ENCODE data around the gene GSDME. TPM values are rescaled to one million over a fixed set of nuclear protein-coding genes. Genes with fewer than 3 reads are reported as not detected.

GSDME gene
- polyA plus RNA-seq, 10 donors = 5.4 to 18.6 (median 8.4) TPM

- DNase-seq = no peak
Observed at GRCh38 chr7:24705461-24705954, 51.8 kb downstream of the GSDME start.

- DNase-seq = peak in 1 of 3 donors; percentile 50
Observed at GRCh38 chr7:24704311-24704710, 53.0 kb downstream of the GSDME start.

- peak in 1 of 3 donors; percentile 29 for DNase-seq
Observed at GRCh38 chr7:24703296-24703695, 54.0 kb downstream of the GSDME start.

DNA sequence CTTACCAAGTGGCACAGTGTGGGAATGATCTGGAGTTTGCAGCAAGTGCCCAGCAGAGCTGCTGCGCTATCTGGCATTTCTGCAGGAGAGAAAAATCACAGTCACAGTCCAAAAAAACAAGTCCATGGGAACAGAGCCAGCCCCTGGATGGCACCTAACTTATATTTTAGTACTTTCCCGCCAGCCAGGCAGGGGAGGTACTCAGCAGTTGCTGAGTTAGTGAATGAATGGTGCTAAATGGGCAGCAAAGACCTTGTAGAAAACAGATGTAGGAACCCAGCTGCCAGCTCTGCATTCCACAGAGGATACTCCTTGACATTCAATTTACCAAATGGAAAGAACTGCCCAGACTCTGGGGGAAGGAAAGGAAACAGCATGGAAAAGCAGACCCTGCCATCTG is 54.5 kb downstream of the GSDME start:
- DNase-seq = peak in 2 of 3 donors; percentile 44 to 71

DNA sequence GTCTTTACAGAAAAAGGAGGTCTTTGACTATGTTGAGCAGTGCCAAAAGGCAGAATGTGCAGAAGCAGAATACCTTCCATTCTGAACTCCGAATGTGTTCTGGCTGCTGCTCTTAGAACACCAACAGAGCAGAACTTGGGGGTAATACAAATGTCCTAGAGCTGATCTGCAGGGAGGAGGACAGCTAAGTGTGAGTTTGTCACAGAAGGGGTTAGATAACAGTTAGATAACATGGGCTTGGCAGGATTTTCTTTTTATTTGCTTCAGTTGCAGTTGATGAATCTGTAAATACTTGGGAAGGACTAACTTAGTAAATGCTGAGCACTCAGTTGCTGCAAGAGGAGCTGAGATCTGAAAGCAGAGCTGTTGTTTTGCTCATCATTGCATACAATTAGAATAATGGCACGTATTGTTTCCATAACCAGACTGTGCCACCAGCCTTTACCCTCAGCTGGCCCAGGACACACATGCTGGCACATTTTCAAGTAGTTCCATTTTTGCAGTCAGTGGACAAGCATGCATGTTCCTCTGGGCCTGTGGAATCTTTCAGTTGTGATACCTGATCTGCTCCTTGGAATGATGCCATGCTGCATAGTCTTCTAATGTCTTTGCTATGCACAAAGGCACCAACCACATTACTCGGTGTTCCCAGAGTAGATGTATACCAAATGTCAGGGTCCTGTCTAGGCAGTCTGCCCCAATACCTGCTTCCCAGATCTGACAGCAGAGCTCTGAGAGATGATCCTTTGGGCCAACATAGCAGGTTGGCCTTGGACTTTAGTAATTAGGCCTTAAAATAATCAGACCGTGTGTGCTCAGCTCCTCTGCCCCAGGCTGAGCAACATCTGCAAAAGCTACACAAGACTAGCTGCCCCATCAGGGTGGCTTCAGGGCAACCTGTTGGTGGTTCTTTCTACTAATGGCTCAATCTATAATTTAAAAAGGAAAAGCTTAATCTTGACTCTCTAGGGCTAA is 55.7 kb downstream of the GSDME start:
- peak; percentile 73 to 90 (median 82) for DNase-seq

DNA sequence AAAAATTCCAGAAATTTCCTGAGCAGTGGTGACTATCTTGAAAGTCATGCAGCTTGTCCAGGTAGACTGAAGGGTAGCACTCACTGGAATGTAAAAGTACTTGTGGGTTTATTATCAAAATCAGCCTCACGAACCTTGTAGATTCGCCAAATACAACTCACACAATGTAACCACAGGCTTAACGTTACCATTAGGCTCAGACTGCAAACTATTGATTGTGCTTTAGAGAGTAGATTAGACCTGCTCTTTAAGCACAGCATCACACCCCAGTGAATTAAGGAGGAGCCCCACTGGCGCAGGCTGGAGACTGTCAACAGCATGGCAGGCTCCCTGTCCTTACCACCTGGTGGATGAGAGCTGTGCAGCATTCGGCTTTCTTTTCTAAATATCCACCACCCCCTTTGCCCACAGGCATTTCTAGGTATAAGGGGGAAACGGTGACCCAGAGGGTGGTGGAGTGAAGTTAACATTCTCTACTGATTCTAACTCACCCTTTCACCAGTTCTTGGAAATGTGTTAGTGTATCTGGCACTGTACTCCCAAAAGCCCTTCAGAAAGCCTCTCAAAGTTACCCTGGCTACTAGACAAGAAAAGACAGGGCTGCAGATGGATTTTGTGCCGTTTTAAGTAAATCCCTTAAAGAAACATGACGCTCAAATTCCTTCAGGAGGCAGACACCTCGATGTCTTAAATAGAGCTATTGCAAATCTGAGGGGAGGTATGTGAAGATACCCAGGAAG is 56.6 kb downstream of the GSDME start:
- peak in 1 of 3 donors; percentile 25 for DNase-seq

DNA sequence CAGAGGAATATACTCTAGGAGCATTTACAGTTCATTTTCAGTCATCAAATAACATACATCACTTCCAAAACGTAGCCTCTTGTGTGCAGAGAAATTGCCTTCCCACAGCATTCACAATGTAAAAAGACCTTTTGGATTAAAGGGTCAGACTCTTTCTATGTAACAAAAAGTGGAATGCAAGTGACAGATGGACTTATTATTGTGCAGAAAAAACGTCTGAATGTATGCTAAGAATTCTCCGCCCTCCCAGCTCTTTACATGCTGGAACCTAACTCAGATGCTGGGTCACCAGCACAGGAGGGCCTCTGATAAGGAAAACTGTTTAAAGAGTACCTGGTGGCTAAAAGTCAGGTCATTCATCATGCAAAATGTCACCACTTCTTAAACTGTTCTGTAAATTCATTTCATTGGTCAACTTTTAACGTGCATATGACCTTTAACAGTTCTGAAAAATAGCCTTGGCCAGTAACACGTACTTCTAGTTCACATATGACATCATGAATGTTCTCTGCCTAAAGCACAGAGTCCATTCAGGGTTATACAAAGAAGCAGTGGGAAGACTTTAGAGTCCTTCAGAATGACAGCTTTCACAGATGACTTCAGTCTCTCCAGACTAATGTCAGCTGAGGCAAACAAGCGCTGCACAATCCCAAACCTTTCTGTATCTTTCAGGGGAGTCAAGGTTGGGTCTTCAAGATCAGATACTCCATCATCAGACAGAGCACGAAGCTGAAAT is 58.6 kb downstream of the GSDME start:
- no peak for DNase-seq

DNA sequence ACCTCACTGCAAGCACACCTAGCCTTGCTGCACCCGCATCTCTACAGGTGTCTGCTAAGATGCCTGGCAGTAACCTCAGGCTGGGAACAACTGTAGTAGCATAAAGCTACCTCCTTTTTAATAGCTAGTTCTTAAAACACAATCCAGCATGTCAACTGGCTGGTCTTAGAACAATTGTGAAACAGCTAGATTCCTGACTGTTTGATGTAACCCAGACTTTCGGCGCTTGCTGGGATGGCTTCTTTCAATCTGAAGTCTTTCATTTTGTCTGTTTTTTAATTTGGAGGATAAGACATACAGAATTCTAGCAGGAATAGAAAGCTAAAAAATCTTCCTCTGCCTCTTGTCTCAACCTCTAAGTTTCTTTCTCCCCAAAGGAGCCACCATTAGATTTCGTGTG is 59.8 kb downstream of the GSDME start:
- no peak for DNase-seq

- DNase-seq = no peak
Observed at GRCh38 chr7:24692592-24692991, 64.7 kb downstream of the GSDME start.

- no peak for DNase-seq
Observed at GRCh38 chr7:24690251-24690650, 67.0 kb downstream of the GSDME start.

DNA sequence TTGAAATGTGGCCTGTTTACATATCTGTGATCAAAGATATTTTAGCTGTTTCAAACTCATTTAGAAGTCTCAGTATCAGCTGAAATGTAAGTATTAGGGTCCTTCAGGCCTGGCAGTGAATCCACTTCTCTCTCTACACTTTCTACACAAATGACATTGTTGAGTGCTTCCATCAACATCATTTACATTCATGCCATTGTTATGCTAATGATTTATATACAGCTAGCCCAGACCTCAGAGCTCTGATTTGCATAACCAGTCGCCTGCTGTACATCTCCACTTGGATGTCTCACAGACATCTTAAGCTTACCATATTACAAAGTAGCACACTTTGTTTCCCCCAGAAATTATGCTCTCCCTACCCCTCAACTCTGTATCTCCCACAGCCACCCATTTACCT is 71.6 kb downstream of the GSDME start:
- DNase-seq = no peak

DNA sequence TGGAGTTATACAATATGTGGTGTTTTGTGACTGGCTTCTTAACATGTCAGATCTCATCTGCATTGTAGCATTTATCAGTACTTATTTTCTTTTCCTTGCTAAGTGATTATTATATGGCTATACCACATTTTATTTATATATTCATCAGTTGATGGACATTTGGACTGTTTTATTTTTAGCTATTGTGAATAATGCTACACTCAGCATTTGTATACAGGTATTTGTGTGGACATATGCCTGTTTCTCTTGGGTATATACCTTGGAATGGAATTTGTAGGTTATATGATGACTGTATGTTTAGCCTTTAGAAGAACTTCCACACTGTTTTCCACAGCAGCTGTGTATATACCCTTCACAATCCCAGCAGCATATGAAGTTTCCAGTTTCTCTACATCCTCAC is 86.5 kb downstream of the GSDME start:
- no peak for DNase-seq

DNA sequence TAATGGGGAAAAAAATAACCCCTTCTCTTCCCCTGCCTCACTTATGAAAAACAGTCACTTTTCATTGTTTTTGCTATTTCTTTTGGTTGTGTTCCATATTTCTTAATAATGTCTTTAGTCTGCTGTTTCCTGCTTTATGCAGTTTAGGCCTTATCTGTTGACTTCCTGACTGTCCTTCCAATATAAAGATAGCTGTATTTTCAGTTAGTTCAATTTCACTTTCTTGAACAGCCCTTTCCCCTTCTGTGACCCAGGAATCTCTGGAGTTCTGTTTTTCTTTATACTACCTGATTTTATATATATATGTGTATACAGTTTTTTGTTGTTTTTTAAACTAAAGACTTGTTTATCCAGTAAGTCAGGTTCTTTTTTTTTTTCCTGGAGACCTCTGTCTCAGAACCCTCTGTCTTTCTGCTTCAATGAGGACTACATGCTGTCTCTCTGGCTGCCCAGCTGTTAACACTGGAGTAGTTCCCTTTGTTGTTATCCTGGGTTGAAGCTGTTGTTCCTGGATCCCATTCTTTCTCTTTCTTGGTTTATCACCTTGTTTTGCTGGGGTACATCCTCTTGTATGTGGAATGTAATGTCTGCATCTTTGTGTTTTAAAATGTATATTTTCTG is 87.2 kb downstream of the GSDME start:
- DNase-seq = no peak

GRCh38 chr7:24668927-24669635 is 88.2 kb downstream of the GSDME start:
- no peak for DNase-seq

GRCh38 chr7:24665564-24666294 is 91.5 kb downstream of the GSDME start:
- DNase-seq = peak; percentile 48 to 72 (median 50)

DNA sequence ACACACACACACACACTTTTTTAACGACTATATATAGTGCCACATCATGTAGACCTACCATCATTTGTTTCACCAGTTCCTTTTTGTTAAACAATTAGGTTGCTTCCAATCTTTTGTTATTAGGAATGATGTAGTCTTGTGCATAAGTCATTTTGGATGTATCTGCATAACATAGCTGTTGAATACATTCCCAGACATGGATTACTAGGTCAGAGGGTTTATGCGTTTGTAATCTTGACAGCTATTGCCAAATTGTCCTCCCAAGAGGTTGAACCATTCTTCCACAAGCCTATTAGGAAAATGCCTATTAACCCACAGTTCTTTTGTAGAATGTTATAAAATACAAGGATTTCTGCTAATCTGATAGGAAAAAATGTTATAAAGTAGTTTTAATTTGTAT is 96.7 kb downstream of the GSDME start:
- DNase-seq = peak; percentile 21 to 64 (median 35)

DNA sequence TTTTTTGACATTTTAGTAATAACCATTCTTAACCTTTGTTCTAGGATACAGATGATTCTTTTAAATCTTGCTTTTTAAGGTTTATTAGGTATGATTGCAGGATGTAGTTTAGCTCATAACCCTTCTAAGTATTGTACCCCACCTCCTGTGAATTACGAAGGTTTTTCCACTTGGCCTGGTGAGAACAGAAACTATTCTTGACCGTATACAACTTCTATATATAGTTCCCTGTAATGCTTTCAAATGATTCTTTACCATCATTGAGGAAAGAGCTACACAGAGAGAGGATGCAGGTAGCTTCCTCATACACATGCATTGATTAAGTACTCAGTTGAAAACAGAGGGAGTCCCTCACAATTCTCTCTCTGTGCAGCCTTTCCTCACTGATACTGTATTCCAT is 97.8 kb downstream of the GSDME start:
- no peak for DNase-seq

- DNase-seq = no peak
Observed at GRCh38 chr7:24657980-24658379, 99.3 kb downstream of the GSDME start.

DNA sequence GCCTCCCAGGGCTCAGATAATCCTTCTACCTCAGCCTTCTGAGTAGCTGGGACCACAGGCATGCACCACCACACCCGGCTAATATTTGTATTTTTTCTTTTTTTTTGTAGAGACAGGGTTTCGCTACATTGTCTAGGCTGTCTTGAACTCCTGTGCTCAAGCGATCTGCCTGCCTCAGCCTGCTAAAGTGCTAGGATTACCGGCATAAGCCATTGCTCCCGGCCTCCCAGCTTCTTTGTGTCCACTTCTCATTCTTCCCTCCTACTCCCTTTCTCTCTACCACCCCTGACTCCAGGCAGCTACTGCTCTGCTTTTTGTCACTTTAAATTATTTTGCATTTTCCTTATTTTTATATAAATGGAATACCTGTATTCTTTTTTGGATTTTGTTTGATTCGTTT is 100.7 kb downstream of the GSDME start:
- no peak for DNase-seq

GRCh38 chr7:24654305-24654704 is 103.0 kb downstream of the GSDME start:
- no peak for DNase-seq

Measured in muscle of back (tissue), 11 donors.